GM23338 (cell line): ENCODE measurements around the gene FHIT. TPM values are rescaled to one million over a fixed set of nuclear protein-coding genes. Genes with fewer than 3 reads are reported as not detected.

Experiments used
- CREB1 ChIP-seq: fragments of 250-450 bp; sonication (Bioruptor Pico); IDR thresholded peaks from 2 replicates; pipeline ENCODE4 v1.5.0; 2020; ENCODE audit warnings: low read depth, mild to moderate bottlenecking, moderate library complexity
- EZH2 ChIP-seq: fragments of 200-600 bp; sonication (generic); IDR thresholded peaks from one replicate; pipeline ENCODE4 v1.8.0; 2017; ENCODE audit warnings: antibody characterized with exemption, mild to moderate bottlenecking, low read depth; ENCODE audit not compliant: unreplicated experiment
- EZH2phosphoT487 ChIP-seq: fragments of 200-600 bp; sonication (generic); IDR thresholded peaks from one replicate; pipeline ENCODE4 v1.8.1; 2018; ENCODE audit warnings: antibody characterized with exemption; ENCODE audit not compliant: unreplicated experiment
- NANOG ChIP-seq: IDR thresholded peaks from 2 replicates; pipeline ENCODE4 v1.6.1; 2016; ENCODE audit warnings: antibody characterized with exemption, borderline replicate concordance
- POLR2AphosphoS5 ChIP-seq: IDR thresholded peaks from 2 replicates; pipeline ENCODE4 v1.6.1; 2016; ENCODE audit warnings: antibody characterized with exemption, low read depth
- ZNF114 ChIP-seq: fragments of 250-450 bp; sonication (Bioruptor Pico); IDR thresholded peaks from 2 replicates; pipeline ENCODE4 v1.5.0; 2020; ENCODE audit warnings: mild to moderate bottlenecking, moderate library complexity
- polyA plus RNA-seq: library from polyadenylated mRNA; unstranded; fragments of >200 nt; fragmentation: Nextera tagmentation; extraction: Ambion mirVana; gene quantifications from 2 replicates; pipeline ENCODE4 v1.2.1, GENCODE V29; 2016
- total RNA-seq: library from RNA; depleted of rRNA; stranded (reverse); fragments of >200 nt; shearing (Covaris generic); gene quantifications from 2 replicates; pipeline ENCODE4 v1.2.3, GENCODE V29; 2014
- TF ChIP-seq, protein P1 (sequence below): IDR thresholded peaks from one replicate; pipeline ENCODE4 v1.6.1; 2018; ENCODE audit warnings: antibody characterized with exemption; ENCODE audit not compliant: unreplicated experiment
- TF ChIP-seq, protein P2 (sequence below): fragments of 250-450 bp; sonication (Bioruptor Pico); IDR thresholded peaks from 2 replicates; pipeline ENCODE4 v1.5.0; 2020; ENCODE audit warnings: mild to moderate bottlenecking, moderate library complexity

Gene FHIT
- total and polyA plus RNA-seq, 2 experiments from 2014 or later, result 3.0 to 8.3 TPM

DNA sequence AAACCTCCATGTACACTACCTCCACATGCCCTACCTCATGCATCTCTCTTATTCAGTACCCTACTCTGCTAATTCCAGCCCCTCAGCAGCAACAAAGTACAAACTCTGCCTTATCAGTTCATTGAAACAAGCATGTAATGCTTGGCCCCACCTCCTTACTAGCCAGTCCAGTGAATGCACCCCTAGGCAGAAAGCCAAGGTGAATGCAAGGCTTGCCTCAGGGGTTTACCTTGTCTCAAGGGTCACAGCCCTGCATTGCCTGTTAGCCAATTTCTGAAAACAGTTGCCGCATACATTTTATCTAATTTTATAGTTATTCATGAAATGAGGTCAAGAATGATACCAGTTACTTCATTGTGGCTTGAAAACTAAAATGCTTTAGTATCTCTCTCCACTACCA, 576.4 kb downstream of the FHIT start (continued):
- TF ChIP-seq, protein P1, sequence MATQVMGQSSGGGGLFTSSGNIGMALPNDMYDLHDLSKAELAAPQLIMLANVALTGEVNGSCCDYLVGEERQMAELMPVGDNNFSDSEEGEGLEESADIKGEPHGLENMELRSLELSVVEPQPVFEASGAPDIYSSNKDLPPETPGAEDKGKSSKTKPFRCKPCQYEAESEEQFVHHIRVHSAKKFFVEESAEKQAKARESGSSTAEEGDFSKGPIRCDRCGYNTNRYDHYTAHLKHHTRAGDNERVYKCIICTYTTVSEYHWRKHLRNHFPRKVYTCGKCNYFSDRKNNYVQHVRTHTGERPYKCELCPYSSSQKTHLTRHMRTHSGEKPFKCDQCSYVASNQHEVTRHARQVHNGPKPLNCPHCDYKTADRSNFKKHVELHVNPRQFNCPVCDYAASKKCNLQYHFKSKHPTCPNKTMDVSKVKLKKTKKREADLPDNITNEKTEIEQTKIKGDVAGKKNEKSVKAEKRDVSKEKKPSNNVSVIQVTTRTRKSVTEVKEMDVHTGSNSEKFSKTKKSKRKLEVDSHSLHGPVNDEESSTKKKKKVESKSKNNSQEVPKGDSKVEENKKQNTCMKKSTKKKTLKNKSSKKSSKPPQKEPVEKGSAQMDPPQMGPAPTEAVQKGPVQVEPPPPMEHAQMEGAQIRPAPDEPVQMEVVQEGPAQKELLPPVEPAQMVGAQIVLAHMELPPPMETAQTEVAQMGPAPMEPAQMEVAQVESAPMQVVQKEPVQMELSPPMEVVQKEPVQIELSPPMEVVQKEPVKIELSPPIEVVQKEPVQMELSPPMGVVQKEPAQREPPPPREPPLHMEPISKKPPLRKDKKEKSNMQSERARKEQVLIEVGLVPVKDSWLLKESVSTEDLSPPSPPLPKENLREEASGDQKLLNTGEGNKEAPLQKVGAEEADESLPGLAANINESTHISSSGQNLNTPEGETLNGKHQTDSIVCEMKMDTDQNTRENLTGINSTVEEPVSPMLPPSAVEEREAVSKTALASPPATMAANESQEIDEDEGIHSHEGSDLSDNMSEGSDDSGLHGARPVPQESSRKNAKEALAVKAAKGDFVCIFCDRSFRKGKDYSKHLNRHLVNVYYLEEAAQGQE, result no peak
- TF ChIP-seq EZH2phosphoT487 (no peak), ZNF114 (CRISPR knock-in tag) (no peak), EZH2 (no peak), NANOG (no peak), CREB1 (CRISPR knock-in tag) (no peak), POLR2AphosphoS5 (no peak)
- TF ChIP-seq, protein P2, sequence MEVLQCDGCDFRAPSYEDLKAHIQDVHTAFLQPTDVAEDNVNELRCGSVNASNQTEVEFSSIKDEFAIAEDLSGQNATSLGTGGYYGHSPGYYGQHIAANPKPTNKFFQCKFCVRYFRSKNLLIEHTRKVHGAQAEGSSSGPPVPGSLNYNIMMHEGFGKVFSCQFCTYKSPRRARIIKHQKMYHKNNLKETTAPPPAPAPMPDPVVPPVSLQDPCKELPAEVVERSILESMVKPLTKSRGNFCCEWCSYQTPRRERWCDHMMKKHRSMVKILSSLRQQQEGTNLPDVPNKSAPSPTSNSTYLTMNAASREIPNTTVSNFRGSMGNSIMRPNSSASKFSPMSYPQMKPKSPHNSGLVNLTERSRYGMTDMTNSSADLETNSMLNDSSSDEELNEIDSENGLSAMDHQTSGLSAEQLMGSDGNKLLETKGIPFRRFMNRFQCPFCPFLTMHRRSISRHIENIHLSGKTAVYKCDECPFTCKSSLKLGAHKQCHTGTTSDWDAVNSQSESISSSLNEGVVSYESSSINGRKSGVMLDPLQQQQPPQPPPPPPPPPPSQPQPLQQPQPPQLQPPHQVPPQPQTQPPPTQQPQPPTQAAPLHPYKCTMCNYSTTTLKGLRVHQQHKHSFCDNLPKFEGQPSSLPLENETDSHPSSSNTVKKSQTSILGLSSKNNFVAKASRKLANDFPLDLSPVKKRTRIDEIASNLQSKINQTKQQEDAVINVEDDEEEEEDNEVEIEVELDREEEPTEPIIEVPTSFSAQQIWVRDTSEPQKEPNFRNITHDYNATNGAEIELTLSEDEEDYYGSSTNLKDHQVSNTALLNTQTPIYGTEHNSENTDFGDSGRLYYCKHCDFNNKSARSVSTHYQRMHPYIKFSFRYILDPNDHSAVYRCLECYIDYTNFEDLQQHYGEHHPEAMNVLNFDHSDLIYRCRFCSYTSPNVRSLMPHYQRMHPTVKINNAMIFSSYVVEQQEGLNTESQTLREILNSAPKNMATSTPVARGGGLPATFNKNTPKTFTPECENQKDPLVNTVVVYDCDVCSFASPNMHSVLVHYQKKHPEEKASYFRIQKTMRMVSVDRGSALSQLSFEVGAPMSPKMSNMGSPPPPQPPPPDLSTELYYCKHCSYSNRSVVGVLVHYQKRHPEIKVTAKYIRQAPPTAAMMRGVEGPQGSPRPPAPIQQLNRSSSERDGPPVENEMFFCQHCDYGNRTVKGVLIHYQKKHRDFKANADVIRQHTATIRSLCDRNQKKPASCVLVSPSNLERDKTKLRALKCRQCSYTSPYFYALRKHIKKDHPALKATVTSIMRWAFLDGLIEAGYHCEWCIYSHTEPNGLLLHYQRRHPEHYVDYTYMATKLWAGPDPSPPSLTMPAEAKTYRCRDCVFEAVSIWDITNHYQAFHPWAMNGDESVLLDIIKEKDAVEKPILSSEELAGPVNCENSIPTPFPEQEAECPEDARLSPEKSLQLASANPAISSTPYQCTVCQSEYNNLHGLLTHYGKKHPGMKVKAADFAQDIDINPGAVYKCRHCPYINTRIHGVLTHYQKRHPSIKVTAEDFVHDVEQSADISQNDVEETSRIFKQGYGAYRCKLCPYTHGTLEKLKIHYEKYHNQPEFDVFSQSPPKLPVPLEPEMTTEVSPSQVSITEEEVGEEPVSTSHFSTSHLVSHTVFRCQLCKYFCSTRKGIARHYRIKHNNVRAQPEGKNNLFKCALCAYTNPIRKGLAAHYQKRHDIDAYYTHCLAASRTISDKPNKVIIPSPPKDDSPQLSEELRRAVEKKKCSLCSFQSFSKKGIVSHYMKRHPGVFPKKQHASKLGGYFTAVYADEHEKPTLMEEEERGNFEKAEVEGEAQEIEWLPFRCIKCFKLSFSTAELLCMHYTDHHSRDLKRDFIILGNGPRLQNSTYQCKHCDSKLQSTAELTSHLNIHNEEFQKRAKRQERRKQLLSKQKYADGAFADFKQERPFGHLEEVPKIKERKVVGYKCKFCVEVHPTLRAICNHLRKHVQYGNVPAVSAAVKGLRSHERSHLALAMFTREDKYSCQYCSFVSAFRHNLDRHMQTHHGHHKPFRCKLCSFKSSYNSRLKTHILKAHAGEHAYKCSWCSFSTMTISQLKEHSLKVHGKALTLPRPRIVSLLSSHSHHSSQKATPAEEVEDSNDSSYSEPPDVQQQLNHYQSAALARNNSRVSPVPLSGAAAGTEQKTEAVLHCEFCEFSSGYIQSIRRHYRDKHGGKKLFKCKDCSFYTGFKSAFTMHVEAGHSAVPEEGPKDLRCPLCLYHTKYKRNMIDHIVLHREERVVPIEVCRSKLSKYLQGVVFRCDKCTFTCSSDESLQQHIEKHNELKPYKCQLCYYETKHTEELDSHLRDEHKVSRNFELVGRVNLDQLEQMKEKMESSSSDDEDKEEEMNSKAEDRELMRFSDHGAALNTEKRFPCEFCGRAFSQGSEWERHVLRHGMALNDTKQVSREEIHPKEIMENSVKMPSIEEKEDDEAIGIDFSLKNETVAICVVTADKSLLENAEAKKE (CRISPR knock-in tag), result no peak
